Adrenal gland (tissue), 5 donors: Measurements from ENCODE around the gene ANO10.
"Not testable (repeated sequence)": the region's sequence is repeated elsewhere in the genome, so short reads cannot be mapped to it uniquely, and the experiment has no call there.

ENCODE experiments used
- POLR2A ChIP-seq, 2 donors: fragments of 450-650 bp; IDR thresholded peaks; one replicate each; pipeline ENCODE4 v1.6.1; 2017; ENCODE audit warnings: antibody characterized with exemption in 2 of 2, mild to moderate bottlenecking in 2 of 2, moderate library complexity in 1 of 2
- TF ChIP-seq, protein P1 (sequence below), 6 experiments: fragments of 450-650 bp in 4 of 6; fragments of 200-600 bp in 2 of 6; sonication (generic) in 1 of 6; IDR thresholded peaks; 1 replicate in 5 of 6; 2 replicates in 1 of 6; pipeline versions ENCODE4 v1.5.1 to v1.8.0; 2016 to 2021; ENCODE audit warnings: antibody characterized with exemption in 6 of 6, mild to moderate bottlenecking in 2 of 6, moderate library complexity in 1 of 6
- donor health status: DM: no; HTN: no; CAD: no.

- TF ChIP-seq, protein P1, sequence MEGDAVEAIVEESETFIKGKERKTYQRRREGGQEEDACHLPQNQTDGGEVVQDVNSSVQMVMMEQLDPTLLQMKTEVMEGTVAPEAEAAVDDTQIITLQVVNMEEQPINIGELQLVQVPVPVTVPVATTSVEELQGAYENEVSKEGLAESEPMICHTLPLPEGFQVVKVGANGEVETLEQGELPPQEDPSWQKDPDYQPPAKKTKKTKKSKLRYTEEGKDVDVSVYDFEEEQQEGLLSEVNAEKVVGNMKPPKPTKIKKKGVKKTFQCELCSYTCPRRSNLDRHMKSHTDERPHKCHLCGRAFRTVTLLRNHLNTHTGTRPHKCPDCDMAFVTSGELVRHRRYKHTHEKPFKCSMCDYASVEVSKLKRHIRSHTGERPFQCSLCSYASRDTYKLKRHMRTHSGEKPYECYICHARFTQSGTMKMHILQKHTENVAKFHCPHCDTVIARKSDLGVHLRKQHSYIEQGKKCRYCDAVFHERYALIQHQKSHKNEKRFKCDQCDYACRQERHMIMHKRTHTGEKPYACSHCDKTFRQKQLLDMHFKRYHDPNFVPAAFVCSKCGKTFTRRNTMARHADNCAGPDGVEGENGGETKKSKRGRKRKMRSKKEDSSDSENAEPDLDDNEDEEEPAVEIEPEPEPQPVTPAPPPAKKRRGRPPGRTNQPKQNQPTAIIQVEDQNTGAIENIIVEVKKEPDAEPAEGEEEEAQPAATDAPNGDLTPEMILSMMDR (IDR thresholded peaks at IDR 0.05) = not testable (repeated sequence)
- TF ChIP-seq POLR2A (IDR thresholded peaks at IDR 0.05) = not testable (repeated sequence)
Observed at GRCh38 chr3:43492932-43493331, 128.9 kb downstream of the ANO10 start.
